ENCODE data around the gene LOXL4.

- TF ChIP-seq TAF1 (IDR thresholded peaks at IDR 0.05; ENCODE audit: borderline replicate concordance, low read depth, low read length) (no peak), POLR2A (IDR thresholded peaks at IDR 0.05; ENCODE audit: low read depth, low read length) (no peak)
Observed at GRCh38 chr10:98270786-98271185, 2.8 kb upstream of the LOXL4 start.

All from GM12892 (cell line).